Erythroblast (primary cell): ENCODE results near the gene ZFP1.

Experiments
- GATA1 ChIP-seq: IDR thresholded peaks from 2 replicates; pipeline ENCODE4 v1.6.1; 2011; ENCODE audit warnings: low read depth, mild to moderate bottlenecking, control low read depth, low read length, moderate library complexity
- POLR2A ChIP-seq: IDR thresholded peaks from 2 replicates; pipeline ENCODE4 v1.6.1; 2011; ENCODE audit warnings: mild to moderate bottlenecking, low read length

DNA sequence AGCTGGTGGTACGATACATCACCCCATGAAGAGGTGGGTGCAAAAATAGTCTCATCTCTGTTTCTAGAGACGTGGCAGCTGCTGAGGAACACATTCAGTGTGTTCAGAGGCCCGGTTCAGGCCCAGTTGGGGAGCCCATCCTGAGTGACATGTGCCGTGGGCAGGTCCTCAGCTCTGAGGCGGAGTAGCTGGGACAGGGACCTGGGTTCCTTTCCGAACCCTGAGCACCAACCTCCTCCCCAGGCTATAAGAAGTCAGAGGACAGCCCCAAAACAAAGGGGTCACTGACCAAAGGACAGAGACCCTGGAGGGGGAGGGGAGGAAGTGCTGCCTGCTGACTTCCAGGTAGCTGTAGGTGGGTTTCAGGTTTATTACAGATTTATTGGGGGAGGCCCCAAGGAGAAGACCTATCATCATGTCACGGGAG is 36.8 kb upstream of the ZFP1 start:
- TF ChIP-seq POLR2A (no peak), GATA1 (no peak)
